Amniotic stem cell (primary cell): ENCODE data around the gene MLYCD.
A peak's percentile ranks its signal among the peaks of the same experiment; 100 is the strongest.

Source experiments
- DNase-seq: peaks from one replicate; lab custom pipeline; 2025; lab: John Stamatoyannopoulos, UW

The MLYCD gene

GRCh38 chr16:83925957-83926725 is 27.2 kb downstream of the MLYCD start:
- no peak for DNase-seq

DNA sequence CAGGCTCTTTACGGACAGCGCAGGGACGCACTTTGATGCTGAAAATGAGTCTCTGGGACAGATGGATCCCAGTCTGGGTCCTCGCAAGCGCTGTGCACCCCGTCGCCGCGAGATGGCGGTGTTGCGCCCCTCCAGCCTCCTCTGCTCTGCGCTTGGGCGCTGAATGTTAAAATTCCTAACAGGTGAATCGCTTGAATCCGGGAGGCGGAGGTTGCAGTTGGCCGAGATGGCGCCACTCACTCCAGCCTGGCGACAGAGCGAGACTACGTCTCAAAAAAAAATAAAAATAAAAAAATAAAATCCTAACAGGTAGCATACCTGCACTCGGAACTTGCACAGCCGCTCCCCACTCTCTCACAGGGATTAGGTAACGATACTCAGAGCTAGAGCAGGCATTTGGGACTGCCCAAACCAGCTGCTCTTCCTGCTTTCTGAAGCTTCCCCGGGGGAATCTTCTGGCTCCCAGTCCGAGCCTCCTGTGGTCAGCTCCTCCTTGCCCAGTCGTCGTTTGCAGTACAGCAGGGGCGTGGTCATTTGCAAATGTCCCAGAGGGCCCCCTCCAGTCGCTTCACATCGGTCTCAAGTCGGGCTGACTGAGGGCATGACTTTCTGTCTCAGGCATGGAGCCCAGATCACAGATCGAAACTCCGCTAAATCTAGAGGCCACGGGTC is 27.9 kb downstream of the MLYCD start:
- peak; percentile 37 for DNase-seq

- DNase-seq: no peak
Measured at GRCh38 chr16:83928341-83929055, 29.6 kb downstream of the MLYCD start.

DNA sequence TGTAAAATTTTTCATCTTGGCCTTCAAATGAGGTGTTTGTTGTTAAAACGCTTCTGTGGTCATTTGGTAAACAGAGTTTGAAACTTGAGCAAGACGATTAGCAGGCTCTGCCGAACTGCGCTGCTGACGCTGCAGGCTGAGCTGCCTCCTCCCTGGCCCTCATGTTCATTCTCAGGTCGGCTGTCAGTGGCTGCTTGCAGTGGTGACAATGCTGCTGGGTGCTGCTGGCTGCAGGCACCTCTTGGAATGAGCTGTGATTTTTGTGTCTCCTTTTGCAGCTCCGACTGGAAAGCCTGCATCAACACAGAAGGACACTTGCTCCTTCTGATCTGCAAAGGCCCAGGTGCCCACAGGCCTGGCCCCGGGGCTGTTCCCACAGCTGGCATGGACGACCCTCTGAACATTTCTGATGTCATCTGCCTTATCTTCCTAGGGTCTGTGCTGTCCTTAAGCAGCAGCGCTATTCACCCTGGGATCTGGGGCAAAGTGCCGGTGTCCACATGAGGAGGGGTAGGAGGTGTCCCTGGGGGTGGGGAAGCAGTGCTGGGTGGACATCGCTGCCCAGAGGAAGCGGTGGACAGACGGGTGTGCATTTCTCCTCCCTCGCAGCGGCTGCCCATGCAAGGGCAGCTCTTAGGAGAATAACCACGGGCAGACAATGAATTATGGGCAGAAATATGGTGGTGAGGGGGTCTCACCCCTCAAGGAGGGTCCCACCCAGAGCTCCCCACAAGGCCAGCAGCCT is 31.1 kb downstream of the MLYCD start:
- DNase-seq: no peak

- no peak for DNase-seq
Measured at GRCh38 chr16:83930730-83931500, 32.0 kb downstream of the MLYCD start.

DNA sequence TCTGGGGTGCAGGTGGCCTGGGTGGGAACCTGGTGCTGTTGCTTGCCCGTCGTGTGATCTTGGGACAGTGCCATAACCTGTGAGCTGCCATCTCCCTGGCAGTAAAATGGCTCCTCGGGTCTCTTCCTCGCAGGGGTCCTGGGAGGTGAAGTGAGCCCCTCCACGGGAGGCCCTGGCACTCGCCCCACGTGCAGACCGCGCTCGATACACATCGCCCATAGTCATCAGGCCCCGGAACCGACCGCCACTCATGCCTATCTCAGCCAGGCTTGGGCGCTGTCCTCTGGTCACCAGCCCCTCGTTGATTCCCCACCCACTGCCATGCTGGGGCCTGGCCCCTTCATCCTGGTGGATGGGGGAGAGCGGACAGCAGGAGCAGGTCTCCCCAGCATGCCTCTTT is 32.6 kb downstream of the MLYCD start:
- DNase-seq: no peak

DNA sequence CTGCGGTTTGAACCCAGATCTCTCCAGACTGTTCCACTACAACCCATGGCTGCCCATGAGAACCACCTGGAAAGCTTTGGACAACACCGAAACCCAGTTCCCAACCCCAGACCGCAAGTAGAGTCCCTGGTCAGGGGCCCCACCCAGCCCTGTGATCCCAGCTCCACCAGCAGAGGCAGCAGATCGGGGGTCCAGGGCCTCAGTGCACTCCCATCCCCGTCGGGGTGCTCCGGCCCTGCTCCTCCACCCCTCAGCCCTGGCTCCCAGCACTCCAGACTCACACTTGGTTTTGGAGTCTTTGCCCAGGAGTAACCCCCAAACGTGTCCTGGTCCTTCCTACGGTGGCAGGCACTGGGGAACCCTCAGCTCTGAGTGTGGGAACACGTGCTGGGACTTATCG is 33.4 kb downstream of the MLYCD start:
- no peak for DNase-seq

GRCh38 chr16:83932955-83933673 is 34.2 kb downstream of the MLYCD start:
- no peak for DNase-seq

- DNase-seq: no peak
Measured at GRCh38 chr16:83933885-83934683, 35.2 kb downstream of the MLYCD start.

GRCh38 chr16:83934684-83934977 is 35.7 kb downstream of the MLYCD start:
- DNase-seq: no peak

GRCh38 chr16:83935005-83935857 is 36.3 kb downstream of the MLYCD start:
- DNase-seq: no peak

GRCh38 chr16:83935858-83936255 is 36.9 kb downstream of the MLYCD start:
- DNase-seq: no peak

DNA sequence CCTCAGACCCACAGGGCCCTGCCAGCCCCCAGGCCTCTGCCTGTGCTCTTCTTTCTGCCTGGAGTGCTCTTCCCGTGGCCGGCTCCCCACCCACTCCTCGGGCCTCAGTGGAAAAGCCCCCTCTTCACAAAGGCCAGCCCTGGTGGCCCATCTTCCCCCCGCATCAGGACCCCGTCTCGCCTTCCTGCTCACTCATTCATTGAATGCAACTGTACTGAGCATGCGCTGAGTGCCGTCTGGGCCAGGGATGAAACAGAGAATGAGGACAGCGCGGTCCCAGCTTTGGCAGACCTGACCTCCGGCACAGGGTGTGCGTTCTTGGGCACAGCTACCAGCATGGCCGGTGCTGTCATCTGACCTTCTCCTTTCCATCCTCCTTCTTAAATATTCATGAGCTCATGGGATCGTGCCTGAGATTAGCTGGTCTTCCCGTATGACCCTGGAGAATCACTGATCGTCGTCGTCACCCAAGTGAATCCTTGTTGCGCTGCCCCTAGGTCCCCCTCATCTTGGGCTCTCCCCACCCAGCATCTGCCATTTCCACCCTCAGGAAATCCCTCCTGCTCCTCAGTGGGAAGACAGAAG is 37.8 kb downstream of the MLYCD start:
- no peak for DNase-seq

GRCh38 chr16:83937267-83937666 is 38.4 kb downstream of the MLYCD start:
- no peak for DNase-seq

GRCh38 chr16:83937922-83938885 is 39.3 kb downstream of the MLYCD start:
- DNase-seq: no peak

- no peak for DNase-seq
Measured at GRCh38 chr16:83939266-83939855, 40.4 kb downstream of the MLYCD start.

DNA sequence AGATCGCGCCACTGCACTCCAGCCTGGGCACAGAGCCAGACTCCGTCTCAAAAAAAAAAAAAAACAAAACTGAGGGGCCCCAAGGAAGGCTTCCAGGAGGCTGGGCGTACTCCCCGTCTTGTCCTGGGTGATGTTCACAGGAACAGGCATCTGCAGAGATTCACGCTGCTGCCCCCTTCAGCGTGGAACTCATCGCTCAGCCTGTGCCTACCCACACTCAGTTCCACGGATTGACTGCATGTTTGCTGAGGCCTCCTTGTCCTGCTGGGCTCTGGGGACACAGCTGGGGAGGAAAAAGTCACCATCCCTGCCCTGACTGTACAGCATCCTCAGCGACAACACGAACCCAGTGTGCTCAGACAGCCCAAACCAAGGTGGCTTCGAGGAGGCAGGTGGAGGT is 41.2 kb downstream of the MLYCD start:
- DNase-seq: no peak
